CMK (cell line): ENCODE data around the gene SMIM38.

Experiments used
- DNase-seq: peaks from one replicate; pipeline ENCODE4 v3.0.0-alpha.2; 2010; ENCODE audit warnings: low read depth

Gene SMIM38

GRCh38 chr11:69203901-69204245 is 48.1 kb downstream of the SMIM38 start:
- DNase-seq: no peak

- DNase-seq: no peak
Observed at GRCh38 chr11:69204246-69204940, 48.7 kb downstream of the SMIM38 start.

DNA sequence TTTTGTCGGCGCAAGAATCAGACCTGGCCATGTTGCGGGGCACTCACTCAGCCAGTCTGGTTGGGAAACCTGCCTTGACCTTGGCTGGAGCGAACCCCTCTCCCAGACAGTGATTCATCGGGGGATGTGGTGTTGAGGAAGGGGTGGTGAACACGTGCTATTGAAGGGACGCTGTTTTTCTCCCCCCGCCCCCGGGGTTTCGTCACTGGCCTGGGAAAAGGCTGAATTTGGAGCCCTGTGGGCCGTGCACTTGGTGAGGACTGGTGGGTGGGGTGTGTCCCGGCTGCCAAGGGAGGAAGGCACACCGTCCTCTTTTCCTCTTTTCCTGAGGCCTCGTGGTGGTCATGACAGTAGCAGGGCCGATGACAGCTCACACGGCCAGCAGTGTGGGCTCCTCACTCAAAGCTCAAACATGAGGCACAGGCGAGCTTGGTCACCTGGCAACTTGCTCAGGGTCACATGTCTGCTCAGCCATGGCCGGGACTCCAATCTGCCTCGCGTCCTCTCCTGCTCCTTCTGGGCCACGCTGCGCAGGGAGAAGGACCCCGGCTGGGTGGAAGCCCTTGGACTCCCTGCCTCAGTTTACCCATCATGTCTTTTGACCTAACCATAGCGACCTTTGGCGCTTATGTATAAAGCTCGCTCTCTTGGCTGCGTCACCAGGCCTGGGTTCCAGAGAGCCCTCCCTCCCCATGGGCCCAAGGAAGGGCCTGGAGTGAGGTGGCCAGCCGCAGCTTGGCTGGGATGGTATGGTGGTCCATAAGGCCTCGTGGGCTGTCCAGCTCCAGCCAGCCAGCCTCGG is 49.4 kb downstream of the SMIM38 start:
- no peak for DNase-seq
